ENCODE measurements around the gene CEP44.
"Not testable (repeated sequence)": the region's sequence is repeated elsewhere in the genome, so short reads cannot be mapped to it uniquely, and the experiment has no call there.

DNA sequence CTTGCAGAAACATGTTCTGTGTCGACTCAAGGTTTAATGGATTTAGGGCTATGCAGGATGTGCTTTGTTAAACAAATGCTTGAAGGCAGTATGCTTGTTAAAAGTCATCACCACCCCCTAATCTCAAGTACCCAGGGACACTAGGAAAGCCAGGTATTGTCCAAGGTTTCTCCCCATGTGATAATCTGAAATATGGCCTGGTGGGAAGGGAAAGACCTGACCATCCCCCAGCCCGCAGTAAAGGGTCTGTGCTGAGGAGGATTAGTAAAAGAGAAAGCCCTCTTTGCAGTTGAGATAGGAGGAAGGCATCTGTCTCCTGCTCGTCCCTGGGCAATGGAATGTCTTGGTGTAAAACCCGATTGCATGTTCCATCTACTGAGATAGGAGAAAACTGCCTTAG lies 96.5 kb downstream of the CEP44 start:
- TF ChIP-seq CTCF, POLR2A (IDR thresholded peaks at IDR 0.05): not testable (repeated sequence)

Measured in uterus (tissue), 2 donors.